H1 (cell line): Measurements from ENCODE around the gene KRTAP10-3. TPM values are rescaled to one million over a fixed set of nuclear protein-coding genes. Genes with fewer than 3 reads are reported as not detected.

Experiments
- HDAC2 ChIP-seq, 2 experiments: fragments of 300-600 bp in 1 of 2; sonication (generic) in 1 of 2; IDR thresholded peaks; 2 replicates each; pipeline ENCODE4 v1.6.1; 2011 to 2012; ENCODE audit warnings: low read depth in 2 of 2, low read length in 2 of 2, mild to moderate bottlenecking in 2 of 2, moderate library complexity in 2 of 2, borderline replicate concordance in 1 of 2, inconsistent platforms in 1 of 2
- SAP30 ChIP-seq: fragments of 300-600 bp; sonication (generic); IDR thresholded peaks from 2 replicates; pipeline ENCODE4 v1.7.1; 2012; ENCODE audit warnings: low read length, moderate library complexity, mild to moderate bottlenecking, inconsistent platforms; ENCODE audit not compliant: insufficient read depth, insufficient replicate concordance
- SIN3A ChIP-seq, 2 experiments: IDR thresholded peaks in 1 of 2; conservative IDR thresholded peaks in 1 of 2; 2 replicates each; pipeline ENCODE4 v1.6.1; 2011 to 2012; ENCODE audit warnings: low read length in 2 of 2, improper control_type of control experiment in 1 of 2, low read depth in 1 of 2, mild to moderate bottlenecking in 1 of 2
- SUZ12 ChIP-seq: fragments of 200-600 bp; sonication (generic); IDR thresholded peaks from 2 replicates; pipeline ENCODE4 v1.6.1; 2012; ENCODE audit warnings: mild to moderate bottlenecking, inconsistent platforms, low read length, moderate library complexity, mixed read lengths
- polyA plus RNA-seq, 7 experiments: library from polyadenylated mRNA; depleted of rRNA in 3 of 7; stranded (reverse) in 5 of 7; unstranded in 2 of 7; fragments of >200 nt in 5 of 7; fragments of 200-250 nt in 2 of 7; gene quantifications; 1 replicate in 5 of 7; 2 replicates in 1 of 7; 4 replicates in 1 of 7; pipeline versions ENCODE4 v1.2.1 to v1.2.3, GENCODE V29; 2011 to 2013; ENCODE audit warnings: missing spikeins in 2 of 7, mixed read lengths in 2 of 7
- total RNA-seq: library from RNA; stranded (reverse); fragmentation: NEBNext Ultra II Directional; extraction: Animal tissue kit (Norgen Biotek cat#: 25700); gene quantifications from 2 replicates; pipeline ENCODE4 v1.2.1, GENCODE V29; 2021
- TF ChIP-seq, protein P1 (sequence below): IDR thresholded peaks from 2 replicates; pipeline ENCODE4 v1.6.1; 2012; ENCODE audit warnings: low read length, inconsistent platforms
- TF ChIP-seq, protein P2 (sequence below), 3 experiments: IDR thresholded peaks; 1 replicate in 2 of 3; 2 replicates in 1 of 3; pipeline versions ENCODE4 v1.5.1 to v1.6.1; 2011; ENCODE audit warnings: low read length in 3 of 3, mild to moderate bottlenecking in 3 of 3, inconsistent platforms in 2 of 3, low read depth in 1 of 3, moderate library complexity in 1 of 3; ENCODE audit not compliant: insufficient read depth in 1 of 3; ENCODE audit errors: control extremely low read depth in 1 of 3

The KRTAP10-3 gene
- total and polyA plus RNA-seq, 2 of the 8 experiments (the other 6 are each of a cell fraction or from before 2014, with no cell fraction given): not detected

DNA sequence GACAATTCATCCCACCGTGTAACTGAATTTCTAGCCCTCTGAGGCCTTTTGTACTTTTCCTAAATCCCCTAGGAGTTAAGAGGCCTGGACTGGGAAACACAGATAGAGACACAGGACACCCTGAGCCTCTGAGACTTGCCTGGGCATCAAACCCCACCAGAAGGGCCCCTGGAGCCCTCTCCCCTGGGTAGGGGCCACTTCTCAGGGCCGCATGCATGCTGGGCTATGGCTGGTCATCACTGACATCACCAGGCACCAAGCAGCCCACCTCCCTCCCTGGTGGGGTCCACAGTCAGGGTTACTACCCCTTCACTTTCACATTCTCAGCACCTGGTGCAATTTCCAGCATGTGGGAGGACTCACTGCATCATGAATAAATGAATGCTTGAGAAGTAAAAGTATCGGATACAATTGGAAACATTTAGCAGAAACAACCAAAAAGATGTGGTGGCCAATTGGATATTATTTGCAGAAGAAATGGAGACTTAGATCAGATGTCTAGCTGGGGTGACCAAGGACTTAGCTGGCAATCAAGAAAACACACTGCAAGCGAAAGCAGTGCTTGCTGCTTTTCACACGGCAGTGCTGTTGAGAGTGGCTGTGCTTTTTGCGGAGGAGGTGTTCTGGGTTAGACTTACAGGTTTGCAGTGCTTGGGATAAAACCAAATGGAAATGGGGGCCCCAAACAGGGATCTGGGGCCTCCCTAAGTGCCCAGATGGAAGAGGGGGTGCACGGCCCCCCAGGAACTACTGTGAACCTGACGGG is 40.9 kb upstream of the KRTAP10-3 start (continued):
- TF ChIP-seq HDAC2 (IDR thresholded peaks at IDR 0.05; ENCODE audit: borderline replicate concordance in 1 of 2, low read depth in 2 of 2, low read length in 2 of 2) (no peak), SUZ12 (no peak), SAP30 (no peak), SIN3A (conservative IDR thresholded peaks at IDR 0.05 in 1 of 2, IDR thresholded peaks at IDR 0.05 in 1 of 2; ENCODE audit: low read depth in 1 of 2, low read length in 2 of 2) (no peak)
- TF ChIP-seq, protein P1, sequence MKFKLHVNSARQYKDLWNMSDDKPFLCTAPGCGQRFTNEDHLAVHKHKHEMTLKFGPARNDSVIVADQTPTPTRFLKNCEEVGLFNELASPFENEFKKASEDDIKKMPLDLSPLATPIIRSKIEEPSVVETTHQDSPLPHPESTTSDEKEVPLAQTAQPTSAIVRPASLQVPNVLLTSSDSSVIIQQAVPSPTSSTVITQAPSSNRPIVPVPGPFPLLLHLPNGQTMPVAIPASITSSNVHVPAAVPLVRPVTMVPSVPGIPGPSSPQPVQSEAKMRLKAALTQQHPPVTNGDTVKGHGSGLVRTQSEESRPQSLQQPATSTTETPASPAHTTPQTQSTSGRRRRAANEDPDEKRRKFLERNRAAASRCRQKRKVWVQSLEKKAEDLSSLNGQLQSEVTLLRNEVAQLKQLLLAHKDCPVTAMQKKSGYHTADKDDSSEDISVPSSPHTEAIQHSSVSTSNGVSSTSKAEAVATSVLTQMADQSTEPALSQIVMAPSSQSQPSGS: no peak
- TF ChIP-seq, protein P2, sequence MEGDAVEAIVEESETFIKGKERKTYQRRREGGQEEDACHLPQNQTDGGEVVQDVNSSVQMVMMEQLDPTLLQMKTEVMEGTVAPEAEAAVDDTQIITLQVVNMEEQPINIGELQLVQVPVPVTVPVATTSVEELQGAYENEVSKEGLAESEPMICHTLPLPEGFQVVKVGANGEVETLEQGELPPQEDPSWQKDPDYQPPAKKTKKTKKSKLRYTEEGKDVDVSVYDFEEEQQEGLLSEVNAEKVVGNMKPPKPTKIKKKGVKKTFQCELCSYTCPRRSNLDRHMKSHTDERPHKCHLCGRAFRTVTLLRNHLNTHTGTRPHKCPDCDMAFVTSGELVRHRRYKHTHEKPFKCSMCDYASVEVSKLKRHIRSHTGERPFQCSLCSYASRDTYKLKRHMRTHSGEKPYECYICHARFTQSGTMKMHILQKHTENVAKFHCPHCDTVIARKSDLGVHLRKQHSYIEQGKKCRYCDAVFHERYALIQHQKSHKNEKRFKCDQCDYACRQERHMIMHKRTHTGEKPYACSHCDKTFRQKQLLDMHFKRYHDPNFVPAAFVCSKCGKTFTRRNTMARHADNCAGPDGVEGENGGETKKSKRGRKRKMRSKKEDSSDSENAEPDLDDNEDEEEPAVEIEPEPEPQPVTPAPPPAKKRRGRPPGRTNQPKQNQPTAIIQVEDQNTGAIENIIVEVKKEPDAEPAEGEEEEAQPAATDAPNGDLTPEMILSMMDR (IDR thresholded peaks at IDR 0.05; ENCODE audit: control extremely low read depth in 1 of 3, insufficient read depth in 1 of 3, low read depth in 1 of 3, low read length in 3 of 3): no peak
